Stimulated activated CD4-positive, alpha-beta T cell treated with anti-CD3 and anti-CD28 coated beads, TNF-alpha, amount 100 ng/mL, for 1 hour (primary cell): ENCODE results near the gene KRTAP22-1.

Experiments
- DNase-seq, 3 donors: peaks; one replicate each; pipeline ENCODE4 v3.0.0-alpha.2; 2020; ENCODE audit warnings: low read depth in 3 of 3, low spot score in 1 of 3

The KRTAP22-1 gene

DNA sequence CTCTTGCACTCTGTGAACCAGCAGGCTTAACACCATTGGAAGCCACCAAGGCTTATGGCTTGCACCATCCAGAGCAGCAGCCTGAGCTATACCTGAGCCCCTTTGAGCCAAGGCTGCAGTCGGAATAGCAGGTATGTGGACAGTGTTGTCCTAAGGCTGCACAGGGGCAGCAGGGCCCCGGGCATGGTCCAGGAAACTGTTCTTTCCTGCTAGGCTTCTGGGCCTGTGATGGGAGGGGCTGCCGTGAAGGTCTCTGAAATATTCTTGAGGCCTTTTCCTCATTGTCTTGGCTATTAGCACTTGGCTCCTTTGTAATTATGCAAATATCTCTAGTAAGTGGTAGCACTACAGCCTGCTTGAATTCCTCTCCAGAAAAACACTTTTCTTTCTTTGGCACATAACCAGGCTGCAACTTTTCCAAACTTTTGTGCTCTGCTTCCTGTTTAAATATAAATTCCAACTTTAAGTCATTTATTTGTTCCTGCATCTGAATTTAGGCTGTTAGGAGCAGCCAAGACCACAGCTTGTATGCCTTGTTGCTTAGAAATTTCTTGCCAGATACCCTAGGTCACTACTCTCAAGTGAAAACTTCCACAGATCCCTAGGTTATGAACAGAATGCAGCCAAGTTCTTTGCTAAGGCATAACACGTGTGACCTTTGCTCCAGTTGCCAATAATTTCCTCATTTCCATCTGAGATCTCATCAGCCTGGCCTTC lies 24.7 kb downstream of the KRTAP22-1 start:
- no peak for DNase-seq

- no peak for DNase-seq
Observed at GRCh38 chr21:30628109-30628508, 27.2 kb downstream of the KRTAP22-1 start.

GRCh38 chr21:30629200-30629599 lies 28.3 kb downstream of the KRTAP22-1 start:
- no peak for DNase-seq

DNA sequence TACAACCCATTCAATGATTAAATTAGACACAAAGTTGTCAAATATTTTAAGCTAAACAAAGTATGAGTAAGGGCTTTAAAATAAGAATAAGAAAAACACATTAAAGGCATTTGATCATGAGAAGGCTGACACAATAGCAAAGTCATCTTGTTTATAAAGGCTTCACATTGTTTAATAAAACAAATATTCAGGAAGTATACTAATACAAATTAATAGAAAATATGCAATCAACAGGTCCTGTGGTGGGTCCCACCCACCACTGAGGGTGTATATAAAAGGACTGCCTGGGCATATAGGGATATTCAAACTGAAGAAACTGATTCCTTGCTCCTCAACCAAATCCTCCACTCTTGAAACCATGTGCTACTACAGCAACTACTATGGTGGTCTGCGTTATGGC lies 34.0 kb downstream of the KRTAP22-1 start, which contains the start of gene KRTAP20-2:
KRTAP20-2 (plus strand) TSS at position 301 of the 400 bp plus-strand sequence; CDS start at position 359, 58 bp downstream.
- no peak for DNase-seq

DNA sequence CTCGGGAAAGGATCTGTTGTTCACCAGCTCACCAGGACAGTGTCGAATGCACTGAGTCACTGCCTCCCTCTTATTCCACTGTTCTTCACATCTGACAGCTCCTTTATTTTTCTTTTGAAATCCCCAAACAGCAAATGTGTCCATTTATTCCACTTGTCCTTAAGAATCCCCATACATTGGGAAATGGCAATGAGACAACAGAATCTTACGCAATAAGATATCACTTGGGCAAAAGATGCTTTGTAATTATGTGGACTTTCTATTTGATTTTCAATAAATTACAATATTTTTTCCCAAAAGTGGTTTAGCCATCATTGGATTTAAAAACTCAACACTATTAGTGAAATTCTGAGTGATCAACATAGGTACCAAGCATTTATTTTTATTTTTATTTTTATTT lies 37.8 kb downstream of the KRTAP22-1 start:
- DNase-seq, result no peak

DNA sequence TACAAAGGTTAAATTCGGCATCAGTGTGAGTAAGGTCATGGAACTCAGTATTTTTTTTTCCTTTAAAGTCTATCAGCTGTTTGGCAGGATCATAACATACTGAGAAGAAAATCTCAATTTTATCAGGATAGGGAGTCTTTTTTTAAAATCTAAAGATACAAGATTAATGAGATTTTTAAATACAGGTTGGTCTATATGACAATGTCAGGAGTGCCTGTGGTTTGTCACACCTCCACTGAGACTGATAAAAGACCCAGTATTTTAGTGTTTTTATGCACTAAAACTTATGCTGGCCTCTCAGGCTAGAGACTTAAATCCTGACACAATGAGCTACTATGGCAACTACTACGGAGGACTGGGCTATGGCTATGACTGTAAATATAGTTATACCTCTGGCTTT lies 41.7 kb downstream of the KRTAP22-1 start, which contains the start of gene KRTAP20-3:
KRTAP20-3 (plus strand) TSS at position 301 of the 400 bp plus-strand sequence.
- DNase-seq, result no peak

DNA sequence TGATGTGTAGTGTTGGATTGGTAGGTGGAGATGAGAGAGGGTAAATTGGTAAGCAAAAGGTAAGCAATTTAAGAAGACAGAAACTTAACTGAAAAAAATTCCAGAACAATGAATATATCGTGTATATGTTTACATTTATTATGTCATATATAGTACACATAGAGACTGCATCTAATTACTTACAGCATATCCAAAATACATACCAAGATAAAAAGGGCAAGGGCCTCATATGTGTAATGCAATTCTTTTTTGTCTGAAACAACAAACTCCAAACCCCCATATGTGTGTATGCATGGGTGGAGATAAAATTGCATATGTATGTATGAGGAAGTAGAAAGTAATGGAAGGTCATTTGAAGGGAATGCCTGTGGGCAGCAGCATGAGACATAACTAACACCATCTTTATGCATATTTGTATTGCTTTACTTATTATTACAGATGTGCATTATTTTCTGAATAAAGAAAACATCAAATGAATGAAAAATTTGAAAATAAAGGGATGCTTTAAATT lies 46.1 kb downstream of the KRTAP22-1 start:
- no peak for DNase-seq
